NCI-H1092 (cell line): Measurements from ENCODE around the gene ESR1.
"Not testable (repeated sequence)": the region's sequence is repeated elsewhere in the genome, so short reads cannot be mapped to it uniquely, and the experiment has no call there.

Experiments used
- DNase-seq: peaks from one replicate; lab custom pipeline; 2025; lab: John Stamatoyannopoulos, UW

Gene ESR1

DNA sequence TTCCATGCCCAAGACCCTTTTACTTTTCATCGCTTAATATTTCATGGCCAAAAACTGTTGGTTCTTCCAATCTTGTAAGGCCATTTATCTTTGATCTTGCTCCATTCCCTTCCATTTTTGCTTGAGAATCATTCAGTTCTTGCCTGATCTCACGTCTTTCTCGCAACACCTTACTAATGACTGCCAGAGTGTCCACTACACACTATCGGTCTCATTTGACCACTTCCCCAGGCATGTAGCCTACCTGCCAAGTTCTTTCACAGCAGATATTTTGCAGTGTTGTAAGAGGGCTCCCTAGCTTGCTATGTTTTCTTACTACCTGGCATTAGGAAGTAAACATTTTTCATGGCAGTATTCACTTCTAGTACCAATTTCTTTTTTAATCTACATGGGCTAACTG is 248.0 kb downstream of the ESR1 start:
- DNase-seq: no peak

DNA sequence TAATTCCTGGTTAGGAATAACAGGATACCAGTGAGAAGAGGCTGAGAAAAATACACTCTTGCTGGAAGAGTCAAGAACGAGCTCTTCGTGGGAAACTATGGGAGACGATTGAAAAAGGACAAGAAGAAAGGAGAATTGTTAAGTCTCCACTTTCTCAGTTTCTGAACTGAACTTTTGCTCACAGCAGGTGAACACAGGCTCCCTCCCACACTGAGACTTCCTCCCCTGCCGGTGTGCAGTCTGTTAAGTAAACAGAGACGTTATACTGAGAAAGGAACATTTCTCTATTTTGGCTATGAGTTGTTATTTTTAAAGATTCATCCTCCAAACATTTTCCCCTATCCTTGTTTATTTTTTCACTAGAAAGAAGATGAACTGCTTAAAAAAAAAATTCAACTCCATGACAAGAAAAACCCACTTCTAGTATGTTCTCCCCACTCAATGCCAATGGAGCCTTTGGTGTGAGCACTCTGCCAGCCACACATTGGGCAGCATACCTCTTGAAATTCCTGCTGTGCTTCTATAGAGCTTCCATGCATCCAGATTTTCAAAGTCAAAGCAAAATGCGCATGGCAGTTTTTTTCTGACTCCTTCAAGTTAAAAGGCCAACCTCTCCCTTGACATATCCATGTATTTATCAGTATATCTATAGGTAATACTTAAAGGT is 250.5 kb downstream of the ESR1 start:
- no peak for DNase-seq

DNA sequence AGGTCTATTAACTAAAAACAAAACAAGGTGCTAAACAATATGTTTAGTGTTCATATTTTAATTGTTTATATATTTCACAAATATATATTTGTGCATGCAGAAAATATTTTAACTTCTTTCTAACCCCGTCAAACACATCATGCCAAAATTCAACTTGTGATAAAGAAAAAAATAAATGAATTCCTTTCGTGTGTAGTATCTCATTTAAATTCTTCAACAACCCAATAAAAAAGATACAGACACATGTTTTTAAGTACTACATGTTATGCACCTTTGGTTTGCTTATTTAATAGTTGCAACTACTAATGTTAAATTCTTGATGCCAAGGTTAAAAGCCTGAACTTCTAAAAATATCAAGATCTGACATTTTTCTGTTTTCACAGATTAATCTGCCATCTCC is 252.4 kb downstream of the ESR1 start:
- no peak for DNase-seq

DNA sequence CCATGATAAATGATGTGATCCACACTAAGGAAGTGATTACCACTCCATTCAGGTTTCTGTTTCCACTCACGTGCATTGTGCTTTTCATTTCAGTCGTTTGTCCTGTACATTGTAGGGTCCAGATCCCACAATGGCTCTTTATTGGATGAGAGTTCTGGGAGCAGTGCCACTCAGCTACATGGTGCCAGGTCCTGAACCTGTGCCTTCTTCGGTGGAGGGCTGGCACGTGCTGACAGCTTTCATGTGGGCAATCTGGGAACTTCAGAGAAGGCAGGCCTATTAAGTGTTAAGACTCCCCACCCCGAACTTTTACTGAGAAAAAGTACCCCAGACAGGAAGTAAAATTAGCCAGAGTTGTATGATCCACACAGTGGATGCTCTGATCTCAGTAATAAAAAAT is 255.0 kb downstream of the ESR1 start:
- no peak for DNase-seq

DNA sequence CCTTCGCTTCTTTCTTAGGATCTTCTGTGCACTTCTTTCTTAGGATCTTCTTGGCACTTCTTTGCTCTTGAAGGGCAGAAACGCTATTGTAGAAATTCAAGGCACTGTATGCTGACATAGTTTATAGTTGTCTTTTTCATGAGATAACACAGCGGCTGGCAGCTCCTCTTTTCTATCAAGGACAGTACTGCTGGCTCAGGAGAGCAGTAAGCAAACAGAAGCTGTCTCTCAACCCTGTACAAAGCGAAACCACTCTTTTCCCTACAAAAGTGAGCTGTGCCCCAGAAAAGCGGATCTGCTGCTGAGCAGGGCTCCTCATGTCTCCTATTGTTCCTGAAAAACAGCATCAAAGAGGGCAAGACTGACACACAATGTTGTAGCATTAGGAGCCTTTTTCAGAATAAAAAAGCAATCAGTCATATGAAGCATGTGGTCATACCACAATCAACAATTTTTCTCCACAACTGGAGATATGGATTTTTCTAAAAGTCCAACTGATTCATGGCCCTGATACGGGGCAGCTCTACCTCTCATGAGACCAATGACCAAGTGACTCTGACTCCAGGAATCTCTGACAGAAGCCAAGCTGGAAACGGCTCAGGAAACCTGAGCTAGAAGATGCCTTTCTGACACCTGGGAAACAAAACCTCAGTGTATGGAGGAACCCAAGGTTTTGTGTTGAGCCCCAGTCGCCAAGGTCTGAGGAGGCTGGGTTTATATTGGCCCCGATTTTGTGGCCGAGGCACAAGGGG is 255.9 kb downstream of the ESR1 start:
- DNase-seq: no peak

DNA sequence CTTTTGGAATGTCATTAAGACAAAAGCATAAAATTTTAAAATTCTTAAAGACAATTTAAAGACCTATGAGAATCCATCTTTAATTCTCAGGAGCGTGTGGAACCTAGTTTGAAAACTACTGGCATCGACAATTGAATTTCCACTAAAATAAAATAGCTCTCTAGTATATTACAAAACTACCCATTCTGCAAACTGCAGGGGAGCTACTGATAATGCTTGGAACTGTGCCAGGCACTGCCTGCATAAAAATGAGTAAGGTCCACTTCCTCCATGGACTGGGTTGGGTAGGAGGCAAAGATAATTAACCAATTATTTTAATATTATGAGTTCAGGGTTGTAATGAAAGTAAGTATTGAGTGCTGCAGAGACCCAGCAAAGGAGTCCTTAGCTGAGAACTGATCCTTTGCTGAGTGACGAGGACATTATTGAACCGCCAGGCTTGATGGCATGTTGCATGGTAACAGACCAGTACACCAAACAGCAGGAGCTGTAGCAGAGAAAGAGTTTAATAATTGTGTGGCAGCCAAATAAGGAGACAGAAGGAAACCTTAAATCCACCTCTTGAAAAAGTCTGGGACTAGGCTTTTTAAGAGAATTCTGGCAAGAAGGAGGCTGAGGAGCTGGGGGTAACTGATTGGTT is 261.3 kb downstream of the ESR1 start:
- no peak for DNase-seq

DNA sequence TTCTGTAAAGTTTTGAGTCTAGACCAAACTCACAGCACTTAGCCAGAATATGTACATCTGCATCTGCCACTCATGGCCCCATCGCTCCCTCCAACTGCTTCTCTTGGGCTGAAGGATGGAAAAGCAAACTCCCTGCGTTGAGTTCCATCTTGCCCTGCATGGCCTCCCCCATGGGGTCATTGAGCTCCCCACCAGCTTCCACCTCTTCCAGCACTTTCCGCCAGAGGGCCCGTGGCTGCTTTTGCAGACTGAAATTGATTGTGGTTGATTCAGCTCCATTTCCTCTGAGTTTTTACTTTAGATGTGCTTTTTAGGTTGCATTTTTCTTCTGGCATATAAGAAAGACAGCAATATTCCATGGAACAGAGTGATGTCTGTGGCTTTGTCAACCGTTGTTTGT is 263.1 kb downstream of the ESR1 start:
- no peak for DNase-seq

DNA sequence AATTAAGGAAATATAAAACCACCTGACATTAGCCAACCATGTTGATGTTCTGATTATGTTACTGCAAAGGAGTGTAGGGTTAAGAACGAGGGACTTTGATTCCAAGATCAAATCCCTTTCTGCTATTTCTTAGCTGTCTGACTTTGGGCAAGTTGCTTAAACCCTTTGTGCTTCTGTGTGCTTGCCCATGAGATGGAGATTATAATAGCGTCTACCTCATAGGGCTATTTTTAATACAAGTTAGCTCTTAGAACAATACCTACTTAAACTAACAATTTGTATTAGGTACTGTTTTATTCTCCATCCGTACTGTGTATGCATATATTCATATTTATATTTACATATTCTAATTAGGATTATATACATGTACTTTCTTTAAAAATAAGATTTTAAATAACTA is 263.8 kb downstream of the ESR1 start:
- no peak for DNase-seq

DNA sequence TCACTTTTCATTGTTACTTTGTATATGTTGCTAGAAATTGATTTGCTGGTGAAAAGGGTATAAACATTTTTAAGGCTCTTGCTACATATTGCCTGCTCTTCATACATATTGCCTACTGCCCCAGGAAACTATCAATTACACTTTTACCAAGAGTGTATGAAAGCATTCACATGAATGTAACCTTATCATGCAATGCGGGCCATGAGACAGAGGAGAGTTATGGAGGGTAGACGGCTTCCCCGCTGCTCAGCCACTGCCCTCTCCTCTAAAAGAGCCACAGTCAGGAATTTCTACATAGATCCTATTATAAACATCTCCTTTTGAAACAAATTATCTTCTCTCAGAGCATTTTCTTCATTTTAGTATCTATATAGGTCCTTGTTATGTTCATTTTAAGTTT is 264.4 kb downstream of the ESR1 start:
- DNase-seq: no peak

DNA sequence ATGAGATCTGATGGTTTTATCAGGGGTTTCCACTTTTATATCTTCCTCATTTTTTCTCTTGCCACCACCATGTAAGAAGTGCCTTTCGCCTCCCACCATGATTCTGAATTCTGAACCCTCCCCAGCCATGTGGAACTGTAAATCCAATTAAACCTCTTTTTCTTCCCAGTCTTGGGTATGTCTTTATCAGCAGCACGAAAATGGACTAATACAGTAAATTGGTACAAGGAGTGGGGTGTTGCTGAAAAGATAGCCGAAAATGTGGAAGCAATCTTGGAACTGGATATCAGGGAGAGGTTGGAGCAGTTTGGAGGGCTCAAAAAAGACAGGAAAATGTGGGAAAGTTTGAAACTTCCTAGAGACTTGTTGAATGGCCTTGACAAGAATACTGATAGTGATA is 268.8 kb downstream of the ESR1 start:
- DNase-seq: not testable (repeated sequence)

DNA sequence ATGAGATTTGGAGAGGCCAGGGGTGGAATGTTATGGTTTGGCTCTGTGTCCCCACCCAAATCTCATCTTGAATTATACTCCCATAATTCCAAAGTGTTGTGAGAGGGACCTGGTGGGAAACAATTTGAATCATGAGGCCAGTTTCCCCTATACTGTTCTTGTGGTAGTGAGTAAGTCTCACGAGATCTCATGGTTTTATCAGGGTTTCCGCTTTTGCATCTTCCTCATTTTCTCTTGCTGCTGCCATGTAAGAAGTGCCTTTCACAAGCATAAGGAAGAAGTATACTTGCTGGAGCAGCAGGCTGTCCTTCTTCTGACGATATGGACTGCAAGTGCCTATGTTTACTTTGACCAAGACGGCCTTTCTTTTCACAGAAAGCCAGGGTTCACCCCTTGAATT is 270.5 kb downstream of the ESR1 start:
- no peak for DNase-seq

DNA sequence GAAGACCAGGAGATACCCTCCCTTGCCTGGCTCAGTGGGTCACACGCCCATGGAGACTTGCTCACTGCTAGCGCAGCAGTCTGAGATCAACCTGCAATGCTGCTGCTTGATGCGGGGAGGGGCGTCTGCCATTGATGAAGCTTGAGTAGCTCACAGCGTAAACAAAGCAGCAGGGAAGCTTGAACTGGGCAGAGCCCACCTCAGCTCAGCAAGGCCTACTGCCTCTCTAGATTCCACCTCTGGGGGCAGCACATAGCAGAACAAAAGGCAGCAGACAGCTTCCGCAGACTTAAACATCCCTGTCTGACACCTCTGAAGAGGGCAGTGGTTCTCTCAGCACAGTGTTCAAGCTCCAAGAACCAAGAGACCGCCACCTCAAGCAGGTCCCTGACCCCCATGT is 271.3 kb downstream of the ESR1 start:
- DNase-seq: no peak

DNA sequence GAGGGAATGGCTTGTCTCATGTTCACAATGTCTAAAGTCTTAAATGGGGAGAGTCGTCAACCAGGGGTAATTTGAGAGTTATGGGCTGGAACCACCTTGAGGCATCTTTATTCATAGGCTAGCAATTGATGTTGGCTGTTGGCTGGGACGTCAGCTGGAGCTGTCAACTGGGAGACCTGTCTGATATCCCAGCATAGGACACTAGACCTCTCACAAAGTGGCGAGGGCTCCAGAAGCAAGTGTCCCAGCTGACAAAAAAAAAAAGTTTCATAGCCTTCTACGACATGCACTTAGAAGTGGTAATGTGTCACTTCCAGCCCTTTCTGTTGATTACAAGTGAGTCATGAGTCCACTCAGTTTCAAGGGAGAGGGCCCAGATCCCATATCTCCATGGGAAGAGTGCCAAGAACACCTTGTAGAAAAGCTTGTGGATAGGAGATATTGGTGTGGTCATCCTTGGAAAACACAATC is 278.0 kb downstream of the ESR1 start:
- no peak for DNase-seq

DNA sequence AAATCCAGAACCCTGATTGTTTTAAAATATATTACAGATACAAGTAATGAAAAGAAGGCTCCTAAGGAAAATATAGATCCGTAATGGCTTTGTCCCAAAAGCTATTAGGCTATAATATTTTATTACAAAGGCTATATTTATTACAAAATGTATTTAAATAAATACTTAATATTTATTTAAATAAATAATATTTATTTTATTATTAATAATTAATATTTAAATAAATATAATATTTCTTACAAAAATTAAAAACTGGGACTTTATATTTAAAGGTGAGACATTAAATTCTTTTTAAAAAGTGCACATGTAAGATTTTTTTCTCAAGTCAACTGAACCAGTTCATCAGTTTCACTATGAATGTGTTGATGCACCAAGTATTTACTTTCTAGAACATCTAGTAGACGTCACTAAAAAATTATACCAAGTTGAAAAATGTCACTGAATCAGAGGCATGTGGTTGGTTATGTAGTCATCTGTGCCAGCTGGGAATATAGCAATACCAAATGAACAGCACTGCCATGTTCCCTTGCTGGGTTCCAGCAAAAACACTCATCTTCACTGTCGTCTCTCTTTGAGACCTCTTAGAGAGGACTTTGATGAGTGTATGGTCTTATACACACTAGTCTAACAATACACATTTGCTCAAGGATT is 278.9 kb downstream of the ESR1 start:
- no peak for DNase-seq

DNA sequence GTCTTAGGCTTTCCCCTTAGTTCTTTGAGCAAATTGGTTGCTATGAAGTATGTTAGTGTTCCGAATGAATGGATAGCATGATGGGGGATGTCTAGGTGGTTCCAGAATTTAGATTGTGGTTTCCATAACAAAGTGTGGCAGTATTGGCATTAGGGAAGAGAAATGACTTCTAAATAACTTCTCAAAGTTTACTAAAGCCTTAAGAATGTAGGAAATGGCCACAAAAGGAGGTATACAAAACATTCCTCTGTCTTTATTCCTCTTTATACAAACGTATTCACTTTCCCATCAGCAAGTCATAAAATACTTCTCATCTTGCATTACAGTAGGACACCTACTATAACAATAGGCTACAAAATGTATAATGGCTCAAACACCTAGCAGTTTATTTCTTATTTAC is 279.6 kb downstream of the ESR1 start:
- no peak for DNase-seq

DNA sequence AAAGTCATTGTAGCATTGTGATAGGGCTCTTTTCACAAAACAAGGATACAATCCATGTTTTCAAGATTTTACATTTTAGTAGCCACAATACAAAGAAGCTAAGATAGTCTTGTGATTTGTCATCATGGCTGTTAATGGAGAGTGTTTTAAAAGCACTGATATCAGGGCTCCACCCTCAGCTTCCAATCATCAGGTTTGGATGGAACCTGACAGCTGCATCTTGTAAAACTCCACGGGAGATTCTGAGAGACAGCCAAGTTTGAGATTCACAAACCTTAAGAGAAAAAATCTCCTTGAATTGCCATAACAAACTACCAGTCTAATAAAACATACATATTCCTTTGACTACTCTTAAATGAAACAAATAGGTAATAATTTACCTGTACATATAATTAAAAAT is 280.2 kb downstream of the ESR1 start:
- no peak for DNase-seq

DNA sequence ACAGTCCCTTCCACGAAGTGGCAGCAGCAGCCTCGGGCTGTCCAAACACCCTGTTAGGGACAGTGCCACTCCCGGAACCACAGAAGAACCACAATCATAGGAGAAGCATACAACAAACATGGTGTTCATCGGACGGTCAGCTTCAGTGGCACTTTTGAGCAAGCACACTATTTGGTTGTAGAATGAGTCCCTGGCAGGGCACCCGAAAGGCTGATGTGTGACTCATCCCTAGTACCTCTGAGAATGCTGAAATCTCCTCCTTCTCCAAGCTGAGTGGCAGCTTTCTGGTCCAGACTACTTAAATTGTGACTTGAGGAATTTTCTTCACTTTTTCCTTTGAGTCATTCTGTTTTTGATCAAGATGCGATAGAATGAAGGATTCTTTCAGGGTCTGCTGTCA is 282.5 kb downstream of the ESR1 start:
- DNase-seq: no peak

DNA sequence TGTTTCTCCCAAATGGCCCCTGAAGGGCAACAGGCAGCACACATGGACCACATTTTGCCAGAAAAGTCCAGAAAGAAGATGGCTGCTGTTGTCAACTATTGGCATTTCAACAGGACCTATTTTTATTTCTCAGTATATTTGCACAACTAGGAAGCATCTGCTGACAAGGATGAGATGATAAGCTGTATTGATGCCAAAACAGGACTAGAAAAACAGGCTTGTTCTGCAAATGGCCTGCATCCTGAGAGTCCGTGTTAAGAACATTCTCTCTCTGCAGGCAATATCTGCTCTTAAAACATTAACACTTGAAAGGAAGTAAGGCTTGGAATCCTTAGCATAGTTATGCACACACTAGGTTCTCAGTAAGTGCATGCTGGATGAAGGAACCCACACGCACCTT is 283.7 kb downstream of the ESR1 start:
- no peak for DNase-seq

DNA sequence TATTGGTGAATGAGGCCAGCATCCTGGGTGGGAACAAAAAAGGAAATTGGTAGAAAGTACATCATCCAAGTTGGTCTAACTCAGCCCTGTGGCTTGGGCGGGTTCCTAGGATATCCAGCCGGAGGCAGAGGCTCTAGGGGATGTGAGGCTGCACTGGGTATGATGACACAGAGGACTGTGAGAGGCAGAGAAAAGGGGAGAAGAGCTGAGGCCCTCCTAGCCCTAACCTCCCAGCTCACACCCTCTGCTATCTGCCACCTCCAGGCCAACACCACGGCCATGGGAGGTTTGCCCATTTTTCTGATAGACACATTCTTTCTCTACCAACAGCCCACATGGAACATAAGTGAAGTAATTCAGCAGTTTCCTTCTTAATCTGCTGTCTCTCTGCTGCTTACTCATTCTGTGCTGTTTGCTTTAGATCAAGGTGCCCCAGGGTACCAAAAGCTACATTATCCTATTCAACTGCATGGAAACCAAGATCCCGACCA is 284.4 kb downstream of the ESR1 start:
- no peak for DNase-seq

DNA sequence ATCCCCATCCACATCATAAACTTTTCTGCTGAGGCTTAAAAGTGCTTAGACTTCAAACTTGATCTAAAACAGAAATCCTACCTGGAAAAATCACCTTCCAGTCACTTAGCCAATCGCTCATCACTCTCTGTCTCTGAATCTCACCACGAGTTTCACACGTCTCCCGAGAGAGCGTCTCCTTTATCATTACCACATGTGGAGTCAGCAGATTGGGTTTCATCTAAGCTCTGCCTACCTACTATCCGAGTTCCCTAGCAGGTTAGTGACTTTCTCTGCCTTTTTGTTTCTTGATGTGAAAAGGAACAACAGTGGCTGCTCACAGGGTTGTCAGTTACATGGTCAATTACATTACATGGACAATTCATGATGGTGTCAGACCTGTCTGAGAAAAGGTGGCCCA is 286.2 kb downstream of the ESR1 start:
- DNase-seq: no peak

DNA sequence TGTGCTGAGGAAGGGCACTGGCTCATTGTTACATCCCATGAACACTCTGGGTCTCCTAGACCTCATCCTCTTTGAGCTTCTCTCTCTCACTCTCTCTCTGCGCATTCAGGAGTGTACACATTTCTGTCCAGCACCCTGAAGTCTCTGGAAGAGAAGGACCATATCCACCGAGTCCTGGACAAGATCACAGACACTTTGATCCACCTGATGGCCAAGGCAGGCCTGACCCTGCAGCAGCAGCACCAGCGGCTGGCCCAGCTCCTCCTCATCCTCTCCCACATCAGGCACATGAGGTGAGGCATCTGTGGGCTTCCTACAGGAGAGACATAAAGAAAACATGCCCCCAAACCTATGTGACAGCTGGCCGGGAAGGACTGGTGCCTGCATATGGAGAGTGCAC is 286.8 kb downstream of the ESR1 start:
- DNase-seq: no peak

DNA sequence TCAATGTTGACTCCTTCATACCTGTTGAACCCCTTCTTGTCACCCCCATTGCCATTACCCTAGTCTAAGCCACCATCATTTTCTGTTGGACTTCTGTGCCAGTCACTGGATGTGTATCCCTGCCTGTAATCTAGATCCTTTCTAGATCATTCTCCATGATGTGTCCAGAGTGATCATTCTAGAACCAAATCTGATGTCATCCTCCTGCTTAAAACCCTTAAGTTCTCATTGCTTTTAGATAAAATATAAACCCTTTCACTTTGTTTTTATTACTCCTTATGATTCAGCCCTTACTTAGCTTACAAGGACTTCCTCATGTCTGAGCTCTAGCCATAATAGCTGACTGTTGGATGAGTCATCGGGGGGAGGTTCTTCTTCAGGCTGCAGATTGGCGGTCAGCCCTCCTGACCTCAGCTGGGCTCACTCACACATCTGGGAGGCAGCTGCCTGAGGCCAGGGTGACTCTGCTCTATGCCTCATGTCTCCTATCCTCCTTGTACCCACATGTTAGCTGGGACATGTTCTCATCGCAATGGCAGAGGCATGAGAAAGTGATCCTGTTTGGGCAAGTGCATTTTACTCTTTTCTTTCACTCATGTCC is 287.6 kb downstream of the ESR1 start:
- no peak for DNase-seq
